HepG2 (cell line): ENCODE results near the gene RILP. TPM values are rescaled to one million over a fixed set of nuclear protein-coding genes. Genes with fewer than 3 reads are reported as not detected.

ENCODE experiments used
- BORCS8-MEF2B ChIP-seq: sonication (generic); formaldehyde crosslinking; IDR thresholded peaks from 2 replicates; pipeline ENCODE4 v1.8.0; 2022; ENCODE audit warnings: mild to moderate bottlenecking, missing genetic modification reagents
- CAMTA2 ChIP-seq: sonication (generic); formaldehyde crosslinking; IDR thresholded peaks from 2 replicates; pipeline ENCODE4 v1.4.0; 2020; ENCODE audit warnings: mild to moderate bottlenecking, missing genetic modification reagents, borderline replicate concordance
- IKZF4 ChIP-seq: sonication (generic); formaldehyde crosslinking; IDR thresholded peaks from 2 replicates; pipeline ENCODE4 v1.5.1; 2020; ENCODE audit warnings: borderline replicate concordance, mild to moderate bottlenecking, low read depth, missing genetic modification reagents; ENCODE audit errors: not compliant biosample characterization
- KLF13 ChIP-seq: sonication (generic); formaldehyde crosslinking; IDR thresholded peaks from 2 replicates; pipeline ENCODE4 v1.4.0; 2020; ENCODE audit warnings: mild to moderate bottlenecking, missing genetic modification reagents
- MTA1 ChIP-seq: sonication (generic); formaldehyde crosslinking; IDR thresholded peaks from 2 replicates; pipeline ENCODE4 v1.4.0; 2020; ENCODE audit warnings: missing genetic modification reagents, mild to moderate bottlenecking, borderline replicate concordance
- MYNN ChIP-seq: sonication (generic); formaldehyde crosslinking; IDR thresholded peaks from 2 replicates; pipeline ENCODE4 v1.4.0; 2020; ENCODE audit warnings: mild to moderate bottlenecking, low read depth, missing genetic modification reagents
- NR2F2 ChIP-seq: IDR thresholded peaks from 2 replicates; pipeline ENCODE4 v1.6.1; 2012; ENCODE audit warnings: low read depth, inconsistent platforms, borderline replicate concordance
- TCF7 ChIP-seq: sonication (generic); IDR thresholded peaks from 2 replicates; pipeline ENCODE4 v1.6.1; 2016; ENCODE audit warnings: antibody characterized with exemption, low read depth
- ZMYM4 ChIP-seq: sonication (generic); formaldehyde crosslinking; IDR thresholded peaks from 2 replicates; pipeline ENCODE4 v1.8.1; 2023; ENCODE audit warnings: mild to moderate bottlenecking, missing genetic modification reagents
- ZNF431 ChIP-seq: sonication (generic); formaldehyde crosslinking; IDR thresholded peaks from 2 replicates; pipeline ENCODE4 v1.9.0; 2022; ENCODE audit warnings: missing genetic modification reagents, low read depth, mild to moderate bottlenecking, borderline replicate concordance
- ZNF558 ChIP-seq: sonication (generic); formaldehyde crosslinking; IDR thresholded peaks from 2 replicates; pipeline ENCODE4 v1.9.0; 2022; ENCODE audit warnings: mild to moderate bottlenecking, missing genetic modification reagents, borderline replicate concordance
- ZNF749 ChIP-seq: sonication (generic); formaldehyde crosslinking; IDR thresholded peaks from 2 replicates; pipeline ENCODE4 v1.8.0; 2022; ENCODE audit warnings: mild to moderate bottlenecking, missing genetic modification reagents, moderate library complexity, borderline replicate concordance
- polyA plus RNA-seq, 8 experiments: library from polyadenylated mRNA; depleted of rRNA in 3 of 8; stranded (reverse) in 7 of 8; unstranded in 1 of 8; fragments of >200 nt; fragmentation: Illumina TruSeq in 4 of 8; extraction: Trizol in 4 of 8; gene quantifications; 2 replicates each; pipeline versions ENCODE4 v1.2.1 to v1.2.3, GENCODE V29; 2011 to 2016; ENCODE audit warnings: low read depth in 4 of 8, missing spikeins in 1 of 8, mixed read lengths in 1 of 8; ENCODE audit not compliant: insufficient read depth in 1 of 8
- total RNA-seq, 5 experiments: library from RNA; depleted of rRNA; stranded (reverse); fragments of >200 nt; fragmentation: Illumina TruSeq; extraction: Trizol; gene quantifications; 2 replicates each; pipeline ENCODE4 v1.2.3, GENCODE V29; 2016; ENCODE audit warnings: low read depth in 1 of 5
- TF ChIP-seq, protein P1 (sequence below): sonication (generic); formaldehyde crosslinking; IDR thresholded peaks from 2 replicates; pipeline ENCODE4 v1.4.0; 2020; ENCODE audit warnings: missing genetic modification reagents; ENCODE audit errors: not compliant biosample characterization
- TF ChIP-seq, protein P2 (sequence below): sonication (generic); formaldehyde crosslinking; IDR thresholded peaks from 2 replicates; pipeline ENCODE4 v1.8.0; 2022; ENCODE audit warnings: missing genetic modification reagents, mild to moderate bottlenecking, moderate library complexity, borderline replicate concordance
- TF ChIP-seq, protein P3 (sequence below): sonication (generic); formaldehyde crosslinking; IDR thresholded peaks from 2 replicates; pipeline ENCODE4 v1.4.0; 2020; ENCODE audit warnings: missing genetic modification reagents, borderline replicate concordance
- TF ChIP-seq, protein P4 (sequence below): sonication (generic); formaldehyde crosslinking; IDR thresholded peaks from 2 replicates; pipeline ENCODE4 v1.4.0; 2020; ENCODE audit warnings: missing genetic modification reagents, borderline replicate concordance

RILP gene
- total and polyA plus RNA-seq, 2 of the 13 experiments (the other 11 are each of a cell fraction or from before 2014, with no cell fraction given) = 6.6 to 8.1 TPM

DNA sequence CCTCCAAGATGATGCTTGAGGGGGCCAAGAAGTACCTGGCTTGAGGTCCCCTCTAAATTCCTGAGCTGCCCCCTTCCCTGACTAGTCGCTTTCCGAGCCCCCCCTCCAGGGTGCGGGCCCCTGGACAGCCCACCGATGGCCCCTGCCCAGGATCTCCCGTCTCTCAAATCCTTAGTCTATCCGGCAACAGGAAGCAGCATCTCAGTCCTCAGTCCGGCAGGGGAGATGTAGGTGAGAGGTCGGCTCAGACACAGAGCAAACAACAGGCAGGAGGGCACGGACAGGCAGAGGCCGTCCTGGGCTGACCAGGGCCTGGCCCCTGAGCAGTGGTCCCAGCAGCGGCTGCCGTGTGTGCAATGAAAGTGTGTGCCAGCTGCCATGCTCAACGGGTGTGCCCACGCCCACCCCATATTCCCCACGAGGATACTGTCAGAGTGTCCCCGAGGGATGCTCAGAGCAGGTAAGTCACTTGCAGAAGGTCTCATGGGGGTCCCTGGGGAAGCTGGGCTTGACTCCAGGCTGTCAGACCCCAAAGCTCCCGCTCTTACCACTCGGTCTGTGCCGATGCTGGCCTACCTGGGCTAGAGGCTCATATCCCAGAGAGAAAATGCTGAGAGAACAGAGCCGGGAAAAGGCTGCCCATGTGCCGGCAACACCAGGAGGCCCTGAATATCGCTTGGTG lies 28.3 kb downstream of the RILP start (continued):
- TF ChIP-seq, protein P1, sequence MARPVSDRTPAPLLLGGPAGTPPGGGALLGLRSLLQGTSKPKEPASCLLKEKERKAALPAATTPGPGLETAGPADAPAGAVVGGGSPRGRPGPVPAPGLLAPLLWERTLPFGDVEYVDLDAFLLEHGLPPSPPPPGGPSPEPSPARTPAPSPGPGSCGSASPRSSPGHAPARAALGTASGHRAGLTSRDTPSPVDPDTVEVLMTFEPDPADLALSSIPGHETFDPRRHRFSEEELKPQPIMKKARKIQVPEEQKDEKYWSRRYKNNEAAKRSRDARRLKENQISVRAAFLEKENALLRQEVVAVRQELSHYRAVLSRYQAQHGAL (CRISPR knock-in tag) = no peak
- no peak for TF ChIP-seq ZMYM4 (CRISPR knock-in tag)
- no peak for TF ChIP-seq ZNF749
- TF ChIP-seq MYNN (CRISPR knock-in tag) = no peak
- TF ChIP-seq, protein P2, sequence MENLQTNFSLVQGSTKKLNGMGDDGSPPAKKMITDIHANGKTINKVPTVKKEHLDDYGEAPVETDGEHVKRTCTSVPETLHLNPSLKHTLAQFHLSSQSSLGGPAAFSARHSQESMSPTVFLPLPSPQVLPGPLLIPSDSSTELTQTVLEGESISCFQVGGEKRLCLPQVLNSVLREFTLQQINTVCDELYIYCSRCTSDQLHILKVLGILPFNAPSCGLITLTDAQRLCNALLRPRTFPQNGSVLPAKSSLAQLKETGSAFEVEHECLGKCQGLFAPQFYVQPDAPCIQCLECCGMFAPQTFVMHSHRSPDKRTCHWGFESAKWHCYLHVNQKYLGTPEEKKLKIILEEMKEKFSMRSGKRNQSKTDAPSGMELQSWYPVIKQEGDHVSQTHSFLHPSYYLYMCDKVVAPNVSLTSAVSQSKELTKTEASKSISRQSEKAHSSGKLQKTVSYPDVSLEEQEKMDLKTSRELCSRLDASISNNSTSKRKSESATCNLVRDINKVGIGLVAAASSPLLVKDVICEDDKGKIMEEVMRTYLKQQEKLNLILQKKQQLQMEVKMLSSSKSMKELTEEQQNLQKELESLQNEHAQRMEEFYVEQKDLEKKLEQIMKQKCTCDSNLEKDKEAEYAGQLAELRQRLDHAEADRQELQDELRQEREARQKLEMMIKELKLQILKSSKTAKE (CRISPR knock-in tag) = peak; percentile 64
- TF ChIP-seq ZNF558 (CRISPR knock-in tag) = no peak
- no peak for TF ChIP-seq CAMTA2 (CRISPR knock-in tag)
- no peak for TF ChIP-seq NR2F2
- no peak for TF ChIP-seq KLF13 (CRISPR knock-in tag)
- 0 out of 2 replicates have a peak, but pooled peaks have one; percentile 54 for TF ChIP-seq BORCS8-MEF2B (CRISPR knock-in tag)
- no peak for TF ChIP-seq IKZF4
- no peak for TF ChIP-seq MTA1 (CRISPR knock-in tag)
- TF ChIP-seq, protein P3, sequence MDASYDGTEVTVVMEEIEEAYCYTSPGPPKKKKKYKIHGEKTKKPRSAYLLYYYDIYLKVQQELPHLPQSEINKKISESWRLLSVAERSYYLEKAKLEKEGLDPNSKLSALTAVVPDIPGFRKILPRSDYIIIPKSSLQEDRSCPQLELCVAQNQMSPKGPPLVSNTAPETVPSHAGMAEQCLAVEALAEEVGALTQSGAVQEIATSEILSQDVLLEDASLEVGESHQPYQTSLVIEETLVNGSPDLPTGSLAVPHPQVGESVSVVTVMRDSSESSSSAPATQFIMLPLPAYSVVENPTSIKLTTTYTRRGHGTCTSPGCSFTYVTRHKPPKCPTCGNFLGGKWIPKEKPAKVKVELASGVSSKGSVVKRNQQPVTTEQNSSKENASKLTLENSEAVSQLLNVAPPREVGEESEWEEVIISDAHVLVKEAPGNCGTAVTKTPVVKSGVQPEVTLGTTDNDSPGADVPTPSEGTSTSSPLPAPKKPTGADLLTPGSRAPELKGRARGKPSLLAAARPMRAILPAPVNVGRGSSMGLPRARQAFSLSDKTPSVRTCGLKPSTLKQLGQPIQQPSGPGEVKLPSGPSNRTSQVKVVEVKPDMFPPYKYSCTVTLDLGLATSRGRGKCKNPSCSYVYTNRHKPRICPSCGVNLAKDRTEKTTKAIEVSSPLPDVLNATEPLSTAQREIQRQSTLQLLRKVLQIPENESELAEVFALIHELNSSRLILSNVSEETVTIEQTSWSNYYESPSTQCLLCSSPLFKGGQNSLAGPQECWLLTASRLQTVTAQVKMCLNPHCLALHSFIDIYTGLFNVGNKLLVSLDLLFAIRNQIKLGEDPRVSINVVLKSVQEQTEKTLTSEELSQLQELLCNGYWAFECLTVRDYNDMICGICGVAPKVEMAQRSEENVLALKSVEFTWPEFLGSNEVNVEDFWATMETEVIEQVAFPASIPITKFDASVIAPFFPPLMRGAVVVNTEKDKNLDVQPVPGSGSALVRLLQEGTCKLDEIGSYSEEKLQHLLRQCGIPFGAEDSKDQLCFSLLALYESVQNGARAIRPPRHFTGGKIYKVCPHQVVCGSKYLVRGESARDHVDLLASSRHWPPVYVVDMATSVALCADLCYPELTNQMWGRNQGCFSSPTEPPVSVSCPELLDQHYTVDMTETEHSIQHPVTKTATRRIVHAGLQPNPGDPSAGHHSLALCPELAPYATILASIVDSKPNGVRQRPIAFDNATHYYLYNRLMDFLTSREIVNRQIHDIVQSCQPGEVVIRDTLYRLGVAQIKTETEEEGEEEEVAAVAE (CRISPR knock-in tag) = no peak
- TF ChIP-seq, protein P4, sequence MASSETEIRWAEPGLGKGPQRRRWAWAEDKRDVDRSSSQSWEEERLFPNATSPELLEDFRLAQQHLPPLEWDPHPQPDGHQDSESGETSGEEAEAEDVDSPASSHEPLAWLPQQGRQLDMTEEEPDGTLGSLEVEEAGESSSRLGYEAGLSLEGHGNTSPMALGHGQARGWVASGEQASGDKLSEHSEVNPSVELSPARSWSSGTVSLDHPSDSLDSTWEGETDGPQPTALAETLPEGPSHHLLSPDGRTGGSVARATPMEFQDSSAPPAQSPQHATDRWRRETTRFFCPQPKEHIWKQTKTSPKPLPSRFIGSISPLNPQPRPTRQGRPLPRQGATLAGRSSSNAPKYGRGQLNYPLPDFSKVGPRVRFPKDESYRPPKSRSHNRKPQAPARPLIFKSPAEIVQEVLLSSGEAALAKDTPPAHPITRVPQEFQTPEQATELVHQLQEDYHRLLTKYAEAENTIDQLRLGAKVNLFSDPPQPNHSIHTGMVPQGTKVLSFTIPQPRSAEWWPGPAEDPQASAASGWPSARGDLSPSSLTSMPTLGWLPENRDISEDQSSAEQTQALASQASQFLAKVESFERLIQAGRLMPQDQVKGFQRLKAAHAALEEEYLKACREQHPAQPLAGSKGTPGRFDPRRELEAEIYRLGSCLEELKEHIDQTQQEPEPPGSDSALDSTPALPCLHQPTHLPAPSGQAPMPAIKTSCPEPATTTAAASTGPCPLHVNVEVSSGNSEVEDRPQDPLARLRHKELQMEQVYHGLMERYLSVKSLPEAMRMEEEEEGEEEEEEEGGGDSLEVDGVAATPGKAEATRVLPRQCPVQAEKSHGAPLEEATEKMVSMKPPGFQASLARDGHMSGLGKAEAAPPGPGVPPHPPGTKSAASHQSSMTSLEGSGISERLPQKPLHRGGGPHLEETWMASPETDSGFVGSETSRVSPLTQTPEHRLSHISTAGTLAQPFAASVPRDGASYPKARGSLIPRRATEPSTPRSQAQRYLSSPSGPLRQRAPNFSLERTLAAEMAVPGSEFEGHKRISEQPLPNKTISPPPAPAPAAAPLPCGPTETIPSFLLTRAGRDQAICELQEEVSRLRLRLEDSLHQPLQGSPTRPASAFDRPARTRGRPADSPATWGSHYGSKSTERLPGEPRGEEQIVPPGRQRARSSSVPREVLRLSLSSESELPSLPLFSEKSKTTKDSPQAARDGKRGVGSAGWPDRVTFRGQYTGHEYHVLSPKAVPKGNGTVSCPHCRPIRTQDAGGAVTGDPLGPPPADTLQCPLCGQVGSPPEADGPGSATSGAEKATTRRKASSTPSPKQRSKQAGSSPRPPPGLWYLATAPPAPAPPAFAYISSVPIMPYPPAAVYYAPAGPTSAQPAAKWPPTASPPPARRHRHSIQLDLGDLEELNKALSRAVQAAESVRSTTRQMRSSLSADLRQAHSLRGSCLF = no peak
- 0 out of 2 replicates have a peak, but pooled peaks have one; percentile 30 for TF ChIP-seq ZNF431 (CRISPR knock-in tag)
- no peak for TF ChIP-seq TCF7
